MM.1S (cell line): Measurements from ENCODE around the gene DHX35.

Experiments used
- DNase-seq: peaks from one replicate; pipeline ENCODE4 v3.0.0-alpha.2; 2015
- H2AFZ ChIP-seq: fragments of 300-600 bp; sonication (generic); 2 replicates; pipeline ENCODE4 v1.6.0; 2016; ENCODE audit warnings: antibody characterized with exemption, low read length
- H3F3A ChIP-seq: fragments of 300-600 bp; sonication (generic); 2 replicates; pipeline ENCODE4 v1.6.1; 2016; ENCODE audit warnings: mild to moderate bottlenecking, antibody characterized with exemption, low read length, moderate library complexity, mixed read lengths; ENCODE audit not compliant: insufficient read depth
- H3K27ac ChIP-seq: fragments of 300-600 bp; sonication (generic); 2 replicates; pipeline ENCODE4 v1.5.1; 2016; ENCODE audit warnings: mild to moderate bottlenecking, low read length
- H3K27me3 ChIP-seq: fragments of 300-600 bp; sonication (generic); replicated peaks from 2 replicates; pipeline ENCODE4 v1.6.0; 2016; ENCODE audit warnings: low read length; ENCODE audit not compliant: insufficient read depth
- H3K36me3 ChIP-seq: fragments of 300-600 bp; sonication (generic); replicated peaks from 2 replicates; pipeline ENCODE4 v1.6.1; 2016; ENCODE audit warnings: mild to moderate bottlenecking, low read length, mixed read lengths; ENCODE audit not compliant: insufficient read depth
- H3K4me1 ChIP-seq: fragments of 300-600 bp; sonication (generic); 2 replicates; pipeline ENCODE4 v1.6.1; 2016; ENCODE audit warnings: low read length, mixed read lengths
- H3K4me2 ChIP-seq: fragments of 300-600 bp; sonication (generic); 2 replicates; pipeline ENCODE4 v1.6.0; 2016; ENCODE audit warnings: low read depth, low read length
- H3K4me3 ChIP-seq: fragments of 300-600 bp; sonication (generic); 2 replicates; pipeline ENCODE4 v1.5.1; 2016; ENCODE audit warnings: low read length, mixed read lengths
- H3K79me2 ChIP-seq: fragments of 300-600 bp; sonication (generic); 2 replicates; pipeline ENCODE4 v1.6.1; 2016; ENCODE audit warnings: mixed run types, low read length, mixed read lengths
- H3K9ac ChIP-seq: fragments of 300-600 bp; sonication (generic); 2 replicates; pipeline ENCODE4 v1.6.1; 2016; ENCODE audit warnings: low read length, mixed read lengths
- H3K9me2 ChIP-seq: fragments of 300-600 bp; sonication (generic); replicated peaks from 2 replicates; pipeline ENCODE4 v1.6.1; 2016; ENCODE audit warnings: mild to moderate bottlenecking, low read length, mixed read lengths; ENCODE audit not compliant: insufficient read depth
- H3K9me3 ChIP-seq: fragments of 300-600 bp; sonication (generic); replicated peaks from 2 replicates; pipeline ENCODE4 v1.6.1; 2016; ENCODE audit warnings: mild to moderate bottlenecking, low read length, mixed read lengths; ENCODE audit not compliant: insufficient read depth
- H4K20me1 ChIP-seq: fragments of 300-600 bp; sonication (generic); 2 replicates; pipeline ENCODE4 v1.6.1; 2016; ENCODE audit warnings: mild to moderate bottlenecking, low read length, moderate library complexity, mixed read lengths; ENCODE audit not compliant: insufficient read depth
- EZH2 ChIP-seq: fragments of 300-600 bp; sonication (generic); optimal IDR thresholded peaks from 2 replicates; pipeline ENCODE3; 2017; ENCODE audit warnings: low read depth, mild to moderate bottlenecking, antibody characterized with exemption, low read length, mixed read lengths
- EZH2phosphoT487 ChIP-seq: fragments of 300-600 bp; sonication (generic); IDR thresholded peaks from 2 replicates; pipeline ENCODE4 v1.6.1; 2018; ENCODE audit warnings: antibody characterized with exemption, low read length
- TF ChIP-seq, protein P1 (sequence below): fragments of 300-600 bp; sonication (generic); IDR thresholded peaks from 2 replicates; pipeline ENCODE4 v1.5.1; 2016; ENCODE audit warnings: antibody characterized with exemption, low read length, mixed read lengths

Gene DHX35

DNA sequence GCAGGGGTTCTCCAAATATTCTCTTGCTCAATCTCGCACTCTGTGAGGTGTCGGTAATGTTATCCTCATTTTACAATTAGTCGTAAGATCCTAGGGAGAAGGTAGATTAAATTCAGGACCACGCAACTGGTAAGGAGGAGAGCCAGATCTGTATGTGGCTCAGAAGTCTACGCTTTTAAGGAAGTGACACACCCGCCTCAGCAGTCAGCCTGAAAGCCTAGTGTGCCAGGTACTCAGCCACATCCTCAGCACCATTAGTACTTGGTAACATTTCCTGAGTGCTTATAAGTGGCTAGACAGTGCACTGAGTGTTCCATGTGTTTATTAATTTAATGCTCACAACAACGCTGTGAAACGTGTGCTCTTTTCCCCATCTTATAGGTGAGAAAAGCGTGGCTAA is 63.7 kb downstream of the DHX35 start:
- Histone ChIP-seq H3K36me3 (peaks cover 3% of the 10 kb centered on the region; the same call in 1 of the 2 replicates), H2AFZ (no peak overlapping the region), H3F3A (no peaks in the 10 kb centered on the region), H3K27ac (no peak overlapping the region), H4K20me1 (no peaks in the 10 kb centered on the region), H3K79me2 (no peaks in the 10 kb centered on the region), H3K4me1 (no peaks in the 10 kb centered on the region), H3K4me3 (no peak overlapping the region), H3K4me2 (no peak overlapping the region), H3K27me3 (no peaks in the 10 kb centered on the region), H3K9ac (no peak overlapping the region), H3K9me3 (no peaks in the 10 kb centered on the region), H3K9me2 (no peaks in the 10 kb centered on the region)
- TF ChIP-seq EZH2phosphoT487 (no peak), EZH2 (no peak)
- TF ChIP-seq, protein P1, sequence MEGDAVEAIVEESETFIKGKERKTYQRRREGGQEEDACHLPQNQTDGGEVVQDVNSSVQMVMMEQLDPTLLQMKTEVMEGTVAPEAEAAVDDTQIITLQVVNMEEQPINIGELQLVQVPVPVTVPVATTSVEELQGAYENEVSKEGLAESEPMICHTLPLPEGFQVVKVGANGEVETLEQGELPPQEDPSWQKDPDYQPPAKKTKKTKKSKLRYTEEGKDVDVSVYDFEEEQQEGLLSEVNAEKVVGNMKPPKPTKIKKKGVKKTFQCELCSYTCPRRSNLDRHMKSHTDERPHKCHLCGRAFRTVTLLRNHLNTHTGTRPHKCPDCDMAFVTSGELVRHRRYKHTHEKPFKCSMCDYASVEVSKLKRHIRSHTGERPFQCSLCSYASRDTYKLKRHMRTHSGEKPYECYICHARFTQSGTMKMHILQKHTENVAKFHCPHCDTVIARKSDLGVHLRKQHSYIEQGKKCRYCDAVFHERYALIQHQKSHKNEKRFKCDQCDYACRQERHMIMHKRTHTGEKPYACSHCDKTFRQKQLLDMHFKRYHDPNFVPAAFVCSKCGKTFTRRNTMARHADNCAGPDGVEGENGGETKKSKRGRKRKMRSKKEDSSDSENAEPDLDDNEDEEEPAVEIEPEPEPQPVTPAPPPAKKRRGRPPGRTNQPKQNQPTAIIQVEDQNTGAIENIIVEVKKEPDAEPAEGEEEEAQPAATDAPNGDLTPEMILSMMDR = no peak
- DNase-seq = no peak

- Histone ChIP-seq H3K4me1 (no peaks in the 10 kb centered on the region), H3K9ac (no peak overlapping the region), H3K9me3 (no peaks in the 10 kb centered on the region), H3F3A (no peaks in the 10 kb centered on the region), H3K27ac (no peak overlapping the region), H2AFZ (no peak overlapping the region), H3K9me2 (no peaks in the 10 kb centered on the region), H4K20me1 (no peaks in the 10 kb centered on the region), H3K4me2 (no peak overlapping the region), H3K4me3 (no peak overlapping the region), H3K27me3 (no peaks in the 10 kb centered on the region), H3K79me2 (no peaks in the 10 kb centered on the region), H3K36me3 (0 out of 2 replicates have a peak, but pooled peaks cover 3% of the 10 kb centered on the region)
- no peak for TF ChIP-seq EZH2phosphoT487
- TF ChIP-seq, protein P1 = no peak
- TF ChIP-seq EZH2 = no peak
- DNase-seq = no peak
These were observed 67.2 kb downstream of the DHX35 start for GRCh38 chr20:39029364-39029763.

- H3K79me2 ChIP-seq = no peaks in the 10 kb centered on the region
- peaks cover 3% of the 10 kb centered on the region; the same call in 1 of the 2 replicates for H3K36me3 ChIP-seq
- no peak overlapping the region for H3K9ac ChIP-seq
- H3K9me2 ChIP-seq = no peaks in the 10 kb centered on the region
- no peak overlapping the region for H3K4me2 ChIP-seq
- no peaks in the 10 kb centered on the region for H3K27me3 ChIP-seq
- H4K20me1 ChIP-seq = no peaks in the 10 kb centered on the region
- H3K4me1 ChIP-seq = no peaks in the 10 kb centered on the region
- TF ChIP-seq, protein P1 = no peak
- TF ChIP-seq EZH2phosphoT487 = no peak
- no peak for TF ChIP-seq EZH2
- no peak overlapping the region for H3K4me3 ChIP-seq
- no peak overlapping the region for H2AFZ ChIP-seq
- H3F3A ChIP-seq = no peaks in the 10 kb centered on the region
- H3K9me3 ChIP-seq = no peaks in the 10 kb centered on the region
- DNase-seq = no peak
- no peak overlapping the region for H3K27ac ChIP-seq
These were observed 70.9 kb downstream of the DHX35 start for GRCh38 chr20:39032997-39033396.
